ENCODE data around the gene MACC1.

GRCh38 chr7:20102982-20103381 is 114.2 kb downstream of the MACC1 start:
- TF ChIP-seq CTCF (IDR thresholded peaks at IDR 0.05; ENCODE audit: extremely low read depth in 1 of 2, insufficient read depth in 1 of 2, low read depth in 1 of 2, low read length in 2 of 2) (no peak), POLR2AphosphoS5 (IDR thresholded peaks at IDR 0.05; ENCODE audit: insufficient read depth, low read depth, low read length) (no peak), GATA2 (IDR thresholded peaks at IDR 0.05; ENCODE audit: insufficient read depth, insufficient read length, low read depth, low read length) (no peak), MYC (IDR thresholded peaks at IDR 0.05; ENCODE audit: low read depth, low read length) (no peak), POLR2A (IDR thresholded peaks at IDR 0.05; ENCODE audit: low read depth, low read length) (no peak), EZH2 (IDR thresholded peaks at IDR 0.05; ENCODE audit: borderline replicate concordance, low read depth, low read length, severe bottlenecking) (no peak), FOS (IDR thresholded peaks at IDR 0.05; ENCODE audit: borderline replicate concordance, insufficient read depth, low read length) (no peak), JUN (IDR thresholded peaks at IDR 0.05; ENCODE audit: borderline replicate concordance, insufficient read depth, insufficient read length, low read depth) (no peak)
